H9 (cell line): ENCODE results near the gene ERMP1. TPM values are rescaled to one million over a fixed set of nuclear protein-coding genes. Genes with fewer than 3 reads are reported as not detected.
A peak's percentile ranks its signal among the peaks of the same experiment; 100 is the strongest.

Experiments
- DNase-seq: peaks from one replicate; pipeline ENCODE4 v3.0.0-alpha.2; 2017
- H2AFZ ChIP-seq: one replicate; pipeline ENCODE4 v1.6.1; 2013; ENCODE audit warnings: mild to moderate bottlenecking, low read length, control low read depth, moderate library complexity
- H2AK5ac ChIP-seq: 2 replicates; pipeline ENCODE4 v1.6.1; 2013; ENCODE audit warnings: low read length, control low read depth, mixed read lengths; ENCODE audit not compliant: insufficient read length
- H2BK120ac ChIP-seq: one replicate; pipeline ENCODE4 v1.6.1; 2013; ENCODE audit warnings: low read depth, mild to moderate bottlenecking, low read length, control low read depth, inconsistent platforms; ENCODE audit not compliant: poor library complexity, severe bottlenecking
- H2BK12ac ChIP-seq: 2 replicates; pipeline ENCODE4 v1.6.1; 2013; ENCODE audit warnings: low read length, control low read depth, mixed read lengths, low read depth; ENCODE audit not compliant: insufficient read length
- H2BK15ac ChIP-seq: 2 replicates; pipeline ENCODE4 v1.6.1; 2013; ENCODE audit warnings: low read depth, low read length, control low read depth
- H2BK20ac ChIP-seq: one replicate; pipeline ENCODE4 v1.6.1; 2013; ENCODE audit warnings: low read depth, mild to moderate bottlenecking, low read length, control low read depth, inconsistent platforms; ENCODE audit not compliant: poor library complexity, severe bottlenecking
- H2BK5ac ChIP-seq: 2 replicates; pipeline ENCODE4 v1.6.1; 2013; ENCODE audit warnings: low read length, control low read depth, mixed read lengths; ENCODE audit not compliant: insufficient read length
- H3K14ac ChIP-seq: 2 replicates; pipeline ENCODE4 v1.6.1; 2013; ENCODE audit warnings: low read length, control low read depth; ENCODE audit not compliant: insufficient read depth
- H3K18ac ChIP-seq: 2 replicates; pipeline ENCODE4 v1.6.1; 2013; ENCODE audit warnings: low read depth, mild to moderate bottlenecking, mixed read lengths, low read length, control low read depth; ENCODE audit not compliant: insufficient read length
- H3K23ac ChIP-seq: 2 replicates; pipeline ENCODE4 v1.6.1; 2013; ENCODE audit warnings: low read length, control low read depth, mixed read lengths, low read depth; ENCODE audit not compliant: insufficient read length
- H3K23me2 ChIP-seq: 2 replicates; pipeline ENCODE4 v1.6.1; 2013; ENCODE audit warnings: low read depth, mild to moderate bottlenecking, mixed read lengths, low read length, control low read depth; ENCODE audit not compliant: insufficient read length, poor library complexity, severe bottlenecking
- H3K27ac ChIP-seq: 2 replicates; pipeline ENCODE4 v1.5.1; 2013; ENCODE audit warnings: low read length, control low read depth, mixed read lengths, low read depth; ENCODE audit not compliant: insufficient read length
- H3K27me3 ChIP-seq: 2 replicates; pipeline ENCODE4 v1.6.1; 2013; ENCODE audit warnings: low read length, control low read depth, inconsistent platforms; ENCODE audit not compliant: insufficient read depth
- H3K4ac ChIP-seq: 2 replicates; pipeline ENCODE4 v1.6.1; 2013; ENCODE audit warnings: low read depth, mild to moderate bottlenecking, control low read depth, inconsistent platforms, low read length, moderate library complexity
- H3K4me1 ChIP-seq: 2 replicates; pipeline ENCODE4 v1.6.1; 2013; ENCODE audit warnings: low read length, control low read depth, inconsistent platforms; ENCODE audit not compliant: insufficient read depth
- H3K4me2 ChIP-seq: 2 replicates; pipeline ENCODE4 v1.6.1; 2013; ENCODE audit warnings: low read length, control low read depth, mixed read lengths; ENCODE audit not compliant: insufficient read length, insufficient read depth
- H3K56ac ChIP-seq: 2 replicates; pipeline ENCODE4 v1.6.1; 2013; ENCODE audit warnings: low read depth, mild to moderate bottlenecking, mixed read lengths, low read length, control low read depth; ENCODE audit not compliant: insufficient read length
- H3K79me1 ChIP-seq: 2 replicates; pipeline ENCODE4 v1.6.1; 2013; ENCODE audit warnings: low read depth, mild to moderate bottlenecking, moderate library complexity, low read length, control low read depth, inconsistent platforms; ENCODE audit not compliant: insufficient read depth, poor library complexity, severe bottlenecking
- H3K79me2 ChIP-seq: 2 replicates; pipeline ENCODE4 v1.6.1; 2013; ENCODE audit warnings: low read length, control low read depth, inconsistent platforms; ENCODE audit not compliant: insufficient read depth
- H3K9ac ChIP-seq: 2 replicates; pipeline ENCODE4 v1.6.1; 2013; ENCODE audit warnings: low read length, control low read depth, mixed read lengths; ENCODE audit not compliant: insufficient read length; ENCODE audit errors: extremely low read depth
- H3K9me3 ChIP-seq: one replicate; pipeline ENCODE4 v1.6.1; 2013; ENCODE audit warnings: low read depth, low read length, inconsistent platforms; ENCODE audit not compliant: control insufficient read depth
- H3T11ph ChIP-seq: one replicate; pipeline ENCODE4 v1.6.1; 2013; ENCODE audit warnings: mild to moderate bottlenecking, low read length, control low read depth, inconsistent platforms
- H4K20me1 ChIP-seq: one replicate; pipeline ENCODE4 v1.6.1; 2013; ENCODE audit not compliant: control insufficient read depth, insufficient read length, insufficient read depth
- H4K5ac ChIP-seq: 2 replicates; pipeline ENCODE4 v1.6.1; 2013; ENCODE audit warnings: low read depth, mild to moderate bottlenecking, mixed read lengths, low read length, control low read depth; ENCODE audit not compliant: insufficient read length
- H4K8ac ChIP-seq: replicated peaks from 2 replicates; pipeline ENCODE4 v1.6.1; 2013; ENCODE audit warnings: low read length, control low read depth, mixed read lengths, low read depth; ENCODE audit not compliant: insufficient read length
- H4K91ac ChIP-seq: 2 replicates; pipeline ENCODE4 v1.6.1; 2013; ENCODE audit warnings: low read depth, mild to moderate bottlenecking, moderate library complexity, mixed read lengths, low read length, control low read depth; ENCODE audit not compliant: insufficient read length
- H3K27ac Mint-ChIP-seq, 3 experiments: 2 replicates in 2 of 3; 3 replicates in 1 of 3; pipeline ENCODE4 v1.8.0; 2020 to 2021; ENCODE audit warnings: mixed read lengths in 3 of 3, mild to moderate bottlenecking in 1 of 3, moderate library complexity in 1 of 3
- H3K27me3 Mint-ChIP-seq: 2 replicates; pipeline ENCODE4 v1.8.0; 2021; ENCODE audit warnings: low read depth, mild to moderate bottlenecking, moderate library complexity, mixed read lengths
- H3K36me3 Mint-ChIP-seq, 3 experiments: 2 replicates in 2 of 3; 3 replicates in 1 of 3; pipeline ENCODE4 v1.8.0; 2020 to 2021; ENCODE audit warnings: low read depth in 3 of 3, mixed read lengths in 3 of 3; ENCODE audit not compliant: insufficient read depth in 1 of 3
- H3K4me1 Mint-ChIP-seq, 2 experiments: 2 replicates each; pipeline ENCODE4 v1.8.0; 2020; ENCODE audit warnings: mixed read lengths in 2 of 2
- H3K4me3 Mint-ChIP-seq, 2 experiments: 2 replicates in 1 of 2; 3 replicates in 1 of 2; pipeline ENCODE4 v1.8.0; 2020 to 2021; ENCODE audit warnings: mild to moderate bottlenecking in 2 of 2, mixed read lengths in 2 of 2, moderate library complexity in 1 of 2
- H3K9me3 Mint-ChIP-seq, 2 experiments: 2 replicates in 1 of 2; 3 replicates in 1 of 2; pipeline ENCODE4 v1.8.0; 2020; ENCODE audit warnings: mild to moderate bottlenecking in 2 of 2, mixed read lengths in 2 of 2, moderate library complexity in 1 of 2
- WGBS: extraction: QIAGEN DNeasy Blood & Tissue Kit; methylation state at CpG from one replicate; pipeline ENCODE4 v1.1.7; 2013; ENCODE audit warnings: missing lambda C conversion rate, low lambda C conversion rate, mixed read lengths; ENCODE audit not compliant: insufficient read length; ENCODE audit errors: extremely low coverage; 5-methylcytosine and 5-hydroxymethylcytosine counted together
- long read RNA-seq: library from polyadenylated mRNA; unstranded; transcript quantifications from one replicate; pipeline ENCODE4 v2.0.0, GENCODE V29; 2020
- total RNA-seq: library from RNA; stranded (reverse); gene quantifications from 2 replicates; pipeline ENCODE4 v1.2.1, GENCODE V29; 2021
- TF ChIP-seq, protein P1 (sequence below): fragments of 200-600 bp; sonication (generic); conservative IDR thresholded peaks from 3 replicates; pipeline ENCODE4 v1.8.0; 2021; ENCODE audit warnings: antibody characterized with exemption, mild to moderate bottlenecking

Gene ERMP1, protein sequence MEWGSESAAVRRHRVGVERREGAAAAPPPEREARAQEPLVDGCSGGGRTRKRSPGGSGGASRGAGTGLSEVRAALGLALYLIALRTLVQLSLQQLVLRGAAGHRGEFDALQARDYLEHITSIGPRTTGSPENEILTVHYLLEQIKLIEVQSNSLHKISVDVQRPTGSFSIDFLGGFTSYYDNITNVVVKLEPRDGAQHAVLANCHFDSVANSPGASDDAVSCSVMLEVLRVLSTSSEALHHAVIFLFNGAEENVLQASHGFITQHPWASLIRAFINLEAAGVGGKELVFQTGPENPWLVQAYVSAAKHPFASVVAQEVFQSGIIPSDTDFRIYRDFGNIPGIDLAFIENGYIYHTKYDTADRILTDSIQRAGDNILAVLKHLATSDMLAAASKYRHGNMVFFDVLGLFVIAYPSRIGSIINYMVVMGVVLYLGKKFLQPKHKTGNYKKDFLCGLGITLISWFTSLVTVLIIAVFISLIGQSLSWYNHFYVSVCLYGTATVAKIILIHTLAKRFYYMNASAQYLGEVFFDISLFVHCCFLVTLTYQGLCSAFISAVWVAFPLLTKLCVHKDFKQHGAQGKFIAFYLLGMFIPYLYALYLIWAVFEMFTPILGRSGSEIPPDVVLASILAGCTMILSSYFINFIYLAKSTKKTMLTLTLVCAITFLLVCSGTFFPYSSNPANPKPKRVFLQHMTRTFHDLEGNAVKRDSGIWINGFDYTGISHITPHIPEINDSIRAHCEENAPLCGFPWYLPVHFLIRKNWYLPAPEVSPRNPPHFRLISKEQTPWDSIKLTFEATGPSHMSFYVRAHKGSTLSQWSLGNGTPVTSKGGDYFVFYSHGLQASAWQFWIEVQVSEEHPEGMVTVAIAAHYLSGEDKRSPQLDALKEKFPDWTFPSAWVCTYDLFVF
- 19.0 and 20.2 TPM in 2 replicates for total RNA-seq
- long read RNA-seq, partial matches to known transcripts: 3 of 6 reads
- long read RNA-seq, other reads (novel, unspliced or antisense): 3 of 6 reads

DNA sequence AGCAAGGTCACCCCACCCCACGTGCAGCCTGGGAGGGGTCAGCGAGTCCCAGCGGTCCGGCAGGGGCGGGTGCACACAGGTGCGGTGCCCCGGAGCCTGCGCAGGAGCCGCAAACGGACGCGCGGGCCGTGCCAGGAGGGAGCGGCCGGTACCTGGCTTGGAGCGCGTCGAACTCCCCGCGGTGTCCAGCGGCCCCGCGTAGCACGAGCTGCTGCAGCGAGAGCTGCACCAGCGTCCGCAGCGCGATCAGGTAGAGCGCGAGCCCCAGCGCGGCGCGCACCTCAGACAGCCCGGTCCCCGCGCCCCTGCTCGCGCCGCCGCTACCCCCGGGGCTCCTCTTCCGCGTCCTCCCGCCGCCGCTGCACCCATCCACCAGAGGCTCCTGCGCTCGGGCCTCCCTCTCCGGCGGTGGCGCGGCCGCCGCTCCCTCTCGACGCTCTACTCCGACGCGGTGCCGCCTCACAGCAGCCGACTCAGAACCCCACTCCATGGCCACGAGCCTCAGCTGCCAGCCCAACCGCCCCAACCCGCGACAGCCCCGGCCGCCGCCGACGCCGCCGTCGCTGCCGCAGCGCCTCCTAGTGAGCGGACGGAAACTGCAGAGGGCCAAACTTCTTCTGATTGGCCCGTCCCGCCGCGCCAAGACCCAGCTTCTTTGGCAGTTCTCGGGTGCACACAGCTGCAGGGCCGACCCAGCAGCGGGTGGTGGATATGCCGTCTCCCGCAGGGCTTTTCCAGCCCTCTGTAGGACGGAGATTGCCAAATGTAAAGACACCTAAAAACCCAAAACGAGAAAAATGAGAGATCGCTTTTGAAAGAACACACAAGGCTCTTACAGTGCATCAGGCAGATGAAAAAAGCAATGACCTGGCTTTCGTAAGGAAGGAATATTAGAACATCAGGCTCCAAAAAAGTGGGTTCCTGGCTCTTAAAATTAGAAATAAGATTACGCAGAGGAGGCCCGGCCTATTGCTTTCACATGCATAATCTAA lies at the start of gene ERMP1:
Gene ERMP1 (minus strand): TSS at position 580 of the 992 bp plus-strand sequence. CDS start 90 bp downstream, at position 490.
- H3K27ac ChIP-seq: no peak within 1 kb of the TSS
- no peak within 1 kb of the TSS for H3K23ac ChIP-seq
- Mint-ChIP-seq H3K9me3 (no peaks in the 10 kb centered on the region), H3K4me1 (peaks cover 23 to 25% of the 10 kb centered on the region in 2 experiments), H3K27ac (peak within 1 kb of the TSS; percentile 63 to 72 (median 63); a peak in 5 of 7 replicates), H3K27me3 (peaks cover 11% of the 10 kb centered on the region), H3K4me3 (peak within 1 kb of the TSS; percentile 89 to 95), H3K36me3 (peaks cover 0 to 5% (median 0%) of the 10 kb centered on the region in 3 experiments; a peak in 2 of 7 replicates)
- peak within 1 kb of the TSS; percentile 6 for H3K18ac ChIP-seq
- H4K91ac ChIP-seq: no peak within 1 kb of the TSS
- H2AFZ ChIP-seq: peak within 1 kb of the TSS; percentile 61
- WGBS: no CpG with 5 or more reads among the region's 95 CpGs
- no peaks in the 10 kb centered on the region for H4K20me1 ChIP-seq
- H4K8ac ChIP-seq: no peak within 1 kb of the TSS
- H3K9ac ChIP-seq: peak within 1 kb of the TSS; percentile 39
- peak within 1 kb of the TSS; percentile 67 for H3K4me2 ChIP-seq
- no peaks in the 10 kb centered on the region for H3K79me2 ChIP-seq
- no peak within 1 kb of the TSS for H2BK120ac ChIP-seq
- no peak within 1 kb of the TSS for H3K56ac ChIP-seq
- no peak within 1 kb of the TSS for H2AK5ac ChIP-seq
- no peak within 1 kb of the TSS for H2BK12ac ChIP-seq
- H3K9me3 ChIP-seq: no peaks in the 10 kb centered on the region
- TF ChIP-seq, protein P1, sequence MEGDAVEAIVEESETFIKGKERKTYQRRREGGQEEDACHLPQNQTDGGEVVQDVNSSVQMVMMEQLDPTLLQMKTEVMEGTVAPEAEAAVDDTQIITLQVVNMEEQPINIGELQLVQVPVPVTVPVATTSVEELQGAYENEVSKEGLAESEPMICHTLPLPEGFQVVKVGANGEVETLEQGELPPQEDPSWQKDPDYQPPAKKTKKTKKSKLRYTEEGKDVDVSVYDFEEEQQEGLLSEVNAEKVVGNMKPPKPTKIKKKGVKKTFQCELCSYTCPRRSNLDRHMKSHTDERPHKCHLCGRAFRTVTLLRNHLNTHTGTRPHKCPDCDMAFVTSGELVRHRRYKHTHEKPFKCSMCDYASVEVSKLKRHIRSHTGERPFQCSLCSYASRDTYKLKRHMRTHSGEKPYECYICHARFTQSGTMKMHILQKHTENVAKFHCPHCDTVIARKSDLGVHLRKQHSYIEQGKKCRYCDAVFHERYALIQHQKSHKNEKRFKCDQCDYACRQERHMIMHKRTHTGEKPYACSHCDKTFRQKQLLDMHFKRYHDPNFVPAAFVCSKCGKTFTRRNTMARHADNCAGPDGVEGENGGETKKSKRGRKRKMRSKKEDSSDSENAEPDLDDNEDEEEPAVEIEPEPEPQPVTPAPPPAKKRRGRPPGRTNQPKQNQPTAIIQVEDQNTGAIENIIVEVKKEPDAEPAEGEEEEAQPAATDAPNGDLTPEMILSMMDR: peak; percentile 96
- no peaks in the 10 kb centered on the region for H3K79me1 ChIP-seq
- no peak within 1 kb of the TSS for H2BK5ac ChIP-seq
- no peak within 1 kb of the TSS for H2BK20ac ChIP-seq
- H2BK15ac ChIP-seq: no peak within 1 kb of the TSS
- no peak within 1 kb of the TSS for H3K4ac ChIP-seq
- H3K14ac ChIP-seq: peak within 1 kb of the TSS; percentile 88
- no peaks in the 10 kb centered on the region; the same call in 1 of the 2 replicates for H3K4me1 ChIP-seq
- H3T11ph ChIP-seq: no peak within 1 kb of the TSS
- H3K27me3 ChIP-seq: no peaks in the 10 kb centered on the region
- H3K23me2 ChIP-seq: peaks cover 6% of the 10 kb centered on the region
- peak; percentile 88 for DNase-seq
- no peak within 1 kb of the TSS for H4K5ac ChIP-seq
